GM19023 (cell line): ENCODE measurements around the gene STXBP4.

Source experiments
- ATAC-seq: cut with Tn5 transposase; IDR thresholded peaks from one replicate; pipeline ENCODE4 v1.9.1; 2021; ENCODE audit warnings: mild to moderate bottlenecking, moderate library complexity; ENCODE audit not compliant: unreplicated experiment

The STXBP4 gene

DNA sequence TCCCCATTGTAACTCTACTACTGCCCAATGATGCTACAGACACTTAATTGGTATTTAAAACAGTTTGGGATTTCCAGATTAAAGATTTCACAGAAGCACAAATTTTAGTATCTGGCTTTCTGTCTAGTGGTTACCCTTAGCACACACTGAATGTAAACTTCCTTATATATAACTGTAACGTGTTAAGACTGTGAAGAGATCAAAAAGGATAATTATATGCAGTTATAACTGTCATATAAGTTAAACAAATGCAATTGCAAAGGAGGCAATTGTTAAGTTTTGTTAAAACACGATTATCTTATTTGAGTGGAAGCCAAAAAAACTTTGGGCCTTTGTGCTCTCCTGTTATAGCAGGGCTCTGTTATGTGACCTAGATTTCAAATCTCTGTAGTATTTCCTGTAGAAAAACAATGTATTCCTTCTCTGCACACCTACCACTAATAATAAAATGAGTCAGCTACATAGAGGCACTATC lies 147.9 kb downstream of the STXBP4 start:
- no peak for ATAC-seq

DNA sequence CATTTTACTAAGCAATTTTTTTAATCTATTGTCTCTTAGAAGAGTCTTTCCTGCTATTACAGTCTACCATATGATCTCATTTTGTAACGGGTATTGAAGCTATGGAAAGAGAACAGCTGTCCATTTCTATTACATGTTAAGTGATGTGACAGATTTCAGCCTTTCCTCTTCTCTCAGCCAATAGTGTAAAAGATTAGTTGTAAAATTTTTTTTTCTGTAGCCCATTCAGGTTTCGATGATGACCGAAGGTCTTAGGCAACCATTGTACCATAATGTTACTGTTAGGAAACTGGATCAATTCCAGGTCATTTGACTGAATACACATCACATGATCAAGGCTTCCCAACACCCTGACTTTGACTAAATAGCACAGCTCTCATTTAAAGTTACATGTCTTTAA lies 148.6 kb downstream of the STXBP4 start:
- ATAC-seq = no peak

DNA sequence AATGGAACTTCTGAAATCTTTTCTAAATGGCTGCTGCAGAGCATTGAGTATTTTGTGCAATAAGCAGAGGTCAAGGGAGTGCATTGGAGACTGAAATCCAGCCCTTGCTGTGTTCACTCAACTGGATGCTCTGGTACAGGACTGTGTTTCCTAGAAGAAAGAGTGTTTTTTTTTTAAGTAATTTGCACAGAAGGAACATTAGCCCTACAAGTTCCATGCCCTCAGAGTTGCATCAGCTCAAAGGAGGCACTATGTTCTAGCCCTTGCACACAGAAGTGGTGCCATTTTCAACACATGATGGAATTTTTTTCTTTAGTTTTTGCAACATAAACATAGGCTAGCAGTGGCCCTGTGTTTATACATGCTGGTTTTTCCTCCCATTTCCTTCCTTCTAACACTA lies 152.1 kb downstream of the STXBP4 start:
- no peak for ATAC-seq

DNA sequence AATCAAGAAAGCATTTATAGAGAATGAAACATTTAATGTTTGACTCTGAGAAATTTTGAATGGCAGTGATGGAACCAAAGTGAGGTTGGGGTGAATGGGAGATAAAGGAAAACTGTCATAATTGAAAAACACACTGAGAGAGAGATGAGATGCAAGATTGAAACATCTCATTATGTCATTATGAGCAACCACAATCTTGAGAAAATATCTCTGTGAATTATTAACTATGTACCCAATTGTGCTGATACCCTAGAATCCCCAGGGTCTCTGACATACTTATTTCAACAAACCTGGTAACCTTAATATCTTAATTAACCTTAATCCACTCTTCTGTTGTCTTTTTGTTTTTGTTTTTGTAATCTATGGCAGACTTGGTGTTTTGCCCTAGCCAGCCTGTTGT lies 152.7 kb downstream of the STXBP4 start:
- ATAC-seq = no peak

DNA sequence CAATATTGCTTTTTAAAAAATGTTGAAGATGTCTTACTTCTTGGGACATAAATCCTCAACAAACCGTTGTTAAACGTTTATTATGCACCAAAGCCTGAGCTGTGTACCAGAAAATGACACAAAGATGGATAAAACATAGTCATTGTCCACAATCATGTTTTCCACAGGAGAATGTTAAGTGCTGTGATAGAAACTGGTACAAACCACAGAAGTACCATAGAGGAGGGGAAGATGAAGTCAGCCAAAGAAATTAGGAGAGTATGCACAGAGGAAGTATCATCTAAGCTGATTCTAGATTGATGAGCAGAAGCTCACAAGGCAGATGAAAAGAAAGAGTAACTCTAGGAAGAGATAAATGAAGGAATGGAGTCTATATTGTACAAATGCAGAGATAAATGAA lies 153.5 kb downstream of the STXBP4 start:
- ATAC-seq = no peak

DNA sequence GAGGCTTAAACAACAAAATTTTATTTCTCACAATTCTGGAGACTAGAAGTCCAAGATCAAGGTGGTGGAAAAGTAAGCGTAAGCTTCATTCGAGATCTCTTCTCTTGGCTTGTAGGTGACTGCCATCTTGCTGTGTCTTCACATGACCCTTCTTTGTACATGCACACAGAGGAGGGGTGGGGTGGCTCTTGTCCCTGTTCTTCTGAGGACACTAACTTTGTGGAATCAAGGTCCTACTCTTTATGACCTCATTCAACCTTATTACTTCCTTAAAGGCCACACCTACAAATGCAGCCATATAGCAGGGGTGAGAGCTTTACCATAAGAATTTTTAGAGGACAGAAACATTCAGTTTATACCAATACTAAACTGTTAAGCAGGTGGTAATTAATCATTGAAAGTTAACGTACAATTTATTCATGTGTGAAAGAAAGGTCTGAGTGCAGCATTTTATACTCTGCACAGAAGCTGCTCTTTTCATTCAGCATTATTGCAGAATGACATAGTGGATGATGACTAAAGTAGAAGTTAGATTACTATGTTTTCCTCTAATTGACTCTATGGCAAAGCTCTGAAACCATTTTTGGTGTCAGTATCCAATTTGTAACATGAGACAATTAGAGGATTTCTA lies 156.3 kb downstream of the STXBP4 start:
- no peak for ATAC-seq

DNA sequence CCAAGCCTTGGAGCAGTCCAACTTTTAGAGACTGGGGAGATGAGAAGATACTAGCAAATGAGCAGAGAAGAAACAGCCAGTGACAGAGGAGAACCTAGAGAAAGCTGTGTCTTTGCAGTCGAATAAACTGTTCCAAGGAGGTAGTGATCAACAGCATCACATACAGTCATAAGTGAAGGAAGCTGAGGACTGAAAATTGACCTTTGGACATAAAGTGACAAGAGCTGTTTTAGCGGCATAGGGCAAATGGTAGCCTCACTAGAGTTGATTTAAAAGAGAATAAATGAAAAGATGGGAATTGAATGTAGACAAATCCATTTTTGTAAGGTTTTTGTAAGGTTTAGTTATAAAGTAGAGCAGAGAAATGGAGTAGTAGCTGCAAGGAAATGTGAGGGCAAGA lies 165.0 kb downstream of the STXBP4 start:
- ATAC-seq = no peak

DNA sequence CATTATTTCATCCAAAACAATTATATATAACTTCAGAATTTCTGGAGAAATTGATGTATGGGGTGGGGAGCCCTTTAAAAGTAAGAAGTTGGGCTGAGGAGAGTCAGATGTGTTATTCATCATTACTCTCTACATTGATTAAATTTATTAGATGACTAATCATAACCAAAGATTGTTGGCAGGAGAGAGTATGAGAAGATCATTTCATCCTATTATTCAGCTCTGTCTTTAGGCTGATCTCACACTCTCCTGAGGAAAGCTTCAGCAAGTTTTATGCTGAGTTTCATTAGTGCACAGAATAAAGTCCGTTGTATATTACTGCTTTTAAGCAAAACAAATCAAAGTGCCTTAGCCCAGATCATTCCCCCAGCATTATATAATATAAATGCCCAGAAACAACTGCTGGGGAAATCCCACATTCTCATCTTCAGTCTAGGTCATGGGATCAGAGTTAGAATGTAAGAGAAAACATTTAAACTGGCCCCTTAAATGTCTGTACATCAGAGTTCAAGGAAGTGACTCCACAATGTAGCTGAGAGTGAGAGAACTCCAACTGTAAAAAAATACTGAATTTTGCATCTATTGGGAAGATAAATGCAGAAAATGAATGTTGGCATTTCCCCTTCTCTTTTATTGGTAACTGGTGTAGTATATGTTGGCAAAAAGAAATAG lies 166.1 kb downstream of the STXBP4 start:
- no peak for ATAC-seq

DNA sequence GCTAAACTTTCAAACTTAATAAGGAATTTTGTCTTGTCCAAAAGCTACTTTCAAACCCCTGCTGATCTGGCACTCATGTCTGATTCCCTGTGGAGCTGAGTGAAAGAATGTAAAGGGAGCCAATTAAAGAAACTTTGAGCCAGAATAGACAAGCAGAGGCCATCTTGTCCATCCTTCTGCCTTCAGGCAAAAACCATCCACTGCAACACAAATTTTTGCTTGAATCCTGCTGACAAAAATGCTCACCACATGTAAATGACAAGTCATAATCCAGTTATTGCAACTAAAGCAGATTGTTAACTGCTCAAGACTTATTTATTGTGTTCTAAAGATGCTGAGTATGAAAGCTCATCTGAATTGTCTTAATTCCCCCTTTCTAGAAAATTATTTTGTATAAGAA lies 172.2 kb downstream of the STXBP4 start:
- no peak for ATAC-seq

DNA sequence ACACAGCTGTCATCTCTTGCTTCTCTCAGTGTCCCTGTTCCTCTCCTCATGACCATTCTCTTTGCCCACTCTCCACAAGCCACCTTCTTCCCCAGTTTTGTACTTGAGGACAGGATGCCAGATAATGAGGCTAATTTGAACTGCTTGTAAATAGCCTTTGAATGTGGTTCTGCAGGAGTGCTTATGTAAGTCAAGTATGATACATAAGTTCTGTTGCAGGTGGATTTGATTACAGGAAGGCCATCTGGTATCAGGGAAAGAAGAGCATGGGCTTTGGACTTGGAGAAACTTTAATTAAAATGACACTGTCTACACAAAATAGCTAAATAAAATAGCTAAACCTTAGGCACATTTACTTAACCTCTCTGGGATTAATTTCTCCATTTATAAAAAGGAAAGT lies 176.0 kb downstream of the STXBP4 start:
- ATAC-seq = no peak

DNA sequence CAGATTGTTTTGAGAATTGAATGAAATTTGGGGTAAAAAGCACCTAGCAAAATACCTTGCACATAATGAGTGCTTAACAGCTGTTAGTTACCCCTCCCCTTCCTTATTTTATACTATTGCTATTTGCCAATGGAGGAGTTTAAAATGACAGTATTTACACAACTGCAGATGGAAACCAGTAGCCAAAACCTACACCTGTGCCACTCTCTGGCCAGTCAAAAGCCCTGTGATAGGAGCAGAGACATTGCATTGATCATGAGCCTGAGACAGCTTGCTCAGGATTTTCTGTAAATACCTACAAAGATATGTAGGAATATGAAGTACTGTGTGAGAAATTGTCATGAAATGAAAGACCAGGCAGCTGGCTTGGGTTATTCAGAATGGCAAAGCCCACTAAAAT lies 180.9 kb downstream of the STXBP4 start:
- ATAC-seq = no peak

DNA sequence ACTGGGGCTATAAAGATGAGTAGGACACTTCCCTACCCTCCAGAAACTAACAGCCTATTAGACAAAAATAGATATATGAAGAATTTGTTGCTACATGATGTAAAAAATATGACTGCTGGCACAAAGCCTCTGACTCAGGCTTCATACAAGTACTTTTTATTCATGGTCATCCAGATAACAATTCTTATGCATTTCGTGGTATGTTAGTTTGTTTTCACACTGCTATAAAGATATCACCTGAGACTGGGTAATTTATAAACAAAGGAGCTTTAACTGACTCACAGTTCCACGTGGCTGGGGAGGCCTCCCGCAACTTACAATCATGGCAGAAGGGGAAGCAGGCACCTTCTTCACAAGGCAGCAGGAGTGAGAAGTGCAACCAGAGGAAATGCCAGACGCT lies 183.7 kb downstream of the STXBP4 start:
- ATAC-seq = no peak

DNA sequence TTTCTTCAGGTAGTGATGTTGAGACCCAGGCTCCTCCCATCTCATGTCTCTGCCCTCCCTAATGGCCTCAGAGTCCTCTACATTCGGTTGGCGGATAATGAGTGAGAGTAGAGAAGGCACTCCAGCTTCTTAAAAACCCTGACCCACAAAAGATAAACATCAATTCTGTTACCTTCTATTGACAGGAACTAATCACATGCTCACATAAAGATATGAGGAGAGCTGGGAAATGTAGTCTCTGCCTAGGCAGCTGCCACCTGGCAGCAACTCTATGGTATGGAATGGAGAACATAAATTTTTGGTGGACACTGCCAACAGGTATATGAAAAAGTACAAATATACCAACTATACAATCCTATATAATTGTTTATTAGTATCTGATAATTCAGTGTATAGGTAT lies 185.5 kb downstream of the STXBP4 start:
- ATAC-seq = no peak

DNA sequence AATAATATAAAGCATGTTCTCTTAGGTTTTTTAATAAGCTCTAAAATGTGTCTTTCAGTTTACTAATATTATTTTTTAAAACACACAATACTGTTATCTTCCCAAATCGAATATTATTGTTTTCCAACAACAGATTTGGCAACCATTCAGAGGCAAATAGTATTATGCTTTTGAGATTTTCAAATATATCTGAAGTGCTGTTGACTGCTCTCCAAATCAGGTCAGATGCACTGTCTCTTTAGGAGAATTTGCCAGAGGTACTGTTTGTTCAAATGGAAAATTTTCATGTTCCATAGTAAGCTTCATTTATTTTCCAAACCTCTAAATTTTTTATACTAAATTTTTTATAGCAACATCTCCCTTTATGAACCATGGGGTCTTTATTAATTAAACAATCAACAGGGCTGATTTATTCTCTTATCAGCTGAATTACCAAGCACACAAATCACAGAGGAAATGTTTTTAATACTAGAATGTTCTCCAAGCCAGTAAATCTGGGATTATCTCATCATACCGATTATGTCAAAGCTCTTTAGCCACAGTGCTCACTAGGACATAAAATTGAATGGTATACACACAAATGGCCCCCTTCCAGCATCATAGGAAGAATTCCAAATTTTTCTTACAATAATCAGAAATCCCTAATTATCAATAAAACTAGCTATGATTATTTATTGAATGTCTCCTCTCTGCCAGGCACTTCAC lies 187.4 kb downstream of the STXBP4 start:
- no peak for ATAC-seq

DNA sequence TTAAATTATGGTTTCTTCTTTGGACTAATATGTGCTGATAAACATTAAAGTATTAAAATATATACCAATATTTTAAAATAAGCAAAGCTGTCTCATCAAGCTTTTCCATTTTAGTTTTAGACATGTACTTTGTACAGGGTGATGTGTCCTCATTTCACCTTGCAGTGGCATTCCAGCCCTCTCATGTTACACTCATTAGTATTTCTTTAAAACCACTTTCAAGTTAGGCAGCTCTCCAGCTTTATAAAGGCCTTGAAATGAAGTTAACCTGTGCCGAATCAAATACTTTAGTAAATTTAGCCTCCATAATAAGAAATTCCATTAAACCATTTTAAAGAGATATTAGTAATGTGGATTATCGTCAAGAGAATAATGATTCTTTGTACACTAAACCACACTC lies 188.6 kb downstream of the STXBP4 start:
- no peak for ATAC-seq

DNA sequence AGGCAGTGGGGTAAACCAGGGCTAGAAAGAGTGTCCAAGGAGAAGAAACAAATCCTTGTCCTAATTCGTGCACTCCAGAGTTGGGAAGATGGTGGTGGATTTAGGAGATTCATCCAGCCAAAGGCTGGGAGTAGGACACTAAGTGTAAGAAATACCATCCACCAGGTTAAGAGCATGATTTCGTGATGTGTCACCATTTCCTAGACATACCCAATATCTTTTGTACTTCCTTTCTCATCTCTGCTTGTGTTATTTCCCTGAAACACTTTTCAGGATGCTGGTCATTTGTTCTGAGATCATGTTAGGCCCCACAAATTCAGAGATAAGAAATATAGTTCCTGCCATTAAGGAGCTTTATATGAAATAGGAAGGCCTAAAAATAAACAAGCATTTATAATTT lies 189.9 kb downstream of the STXBP4 start:
- no peak for ATAC-seq

DNA sequence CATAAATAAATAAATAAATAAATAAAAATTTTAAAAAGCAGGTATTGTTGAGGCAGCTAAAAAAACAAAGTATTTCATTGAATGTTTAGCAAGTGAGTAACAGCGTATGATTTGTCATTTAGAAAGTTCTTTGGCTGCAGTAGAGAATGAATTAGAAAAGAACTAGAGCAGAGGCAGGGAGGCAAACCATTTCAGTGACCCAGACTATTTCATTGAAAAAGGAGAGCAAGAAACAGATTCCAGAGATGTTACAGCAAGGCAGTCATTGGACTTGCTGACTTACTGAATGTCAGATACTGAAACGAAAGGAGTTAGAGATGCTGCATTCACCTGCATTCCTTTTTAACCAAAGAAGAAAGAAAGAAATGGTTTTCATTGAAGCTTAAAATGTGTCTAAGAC lies 190.7 kb downstream of the STXBP4 start:
- ATAC-seq = no peak

DNA sequence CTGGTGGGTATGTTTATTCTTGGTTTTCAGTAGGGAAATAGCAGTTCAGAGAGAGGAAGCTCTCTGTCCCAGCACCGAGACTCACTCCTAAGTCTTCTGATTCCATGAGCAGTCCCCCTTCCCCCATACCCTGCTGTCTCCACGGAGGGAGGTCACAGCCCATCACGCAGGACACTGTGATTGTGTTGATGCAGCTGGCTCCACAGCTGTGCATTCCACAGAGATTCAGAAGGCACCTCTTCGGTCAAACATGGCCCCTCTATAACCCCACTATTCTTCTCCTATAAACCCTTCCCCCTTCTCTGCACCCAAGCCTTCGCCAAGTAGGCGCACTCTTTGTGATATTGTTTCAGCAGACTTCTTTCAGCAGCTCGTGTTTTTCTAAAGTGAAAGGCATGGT lies 191.9 kb downstream of the STXBP4 start:
- no peak for ATAC-seq

DNA sequence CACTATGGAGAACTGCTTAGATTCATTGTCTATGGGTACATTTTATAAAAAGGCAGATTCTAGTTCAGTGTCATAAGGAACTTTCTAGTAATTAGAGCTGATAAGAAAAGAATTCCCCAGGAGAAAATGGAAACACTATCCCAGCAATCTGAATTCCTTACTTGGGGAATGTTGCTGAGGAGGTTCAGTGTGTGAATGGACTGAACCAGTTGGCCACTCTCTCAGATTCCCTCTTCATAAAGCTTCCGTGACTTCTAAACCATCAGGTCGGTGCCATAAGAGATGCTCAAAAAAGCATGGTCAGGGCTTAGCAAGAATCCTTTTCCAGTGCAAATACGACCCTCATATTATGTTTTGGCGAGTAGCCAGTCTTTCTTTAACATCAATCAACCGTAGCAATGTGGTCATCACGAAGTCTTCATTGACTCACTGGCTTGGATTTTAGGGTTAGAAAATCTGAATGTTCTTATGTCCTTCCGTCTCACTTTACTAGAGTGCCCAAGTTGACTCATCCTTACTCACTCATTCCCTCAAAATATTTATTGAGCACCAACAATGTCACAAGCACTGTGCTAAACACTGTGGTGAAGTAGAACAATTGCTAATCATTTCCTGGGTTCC lies 193.5 kb downstream of the STXBP4 start:
- ATAC-seq = no peak

DNA sequence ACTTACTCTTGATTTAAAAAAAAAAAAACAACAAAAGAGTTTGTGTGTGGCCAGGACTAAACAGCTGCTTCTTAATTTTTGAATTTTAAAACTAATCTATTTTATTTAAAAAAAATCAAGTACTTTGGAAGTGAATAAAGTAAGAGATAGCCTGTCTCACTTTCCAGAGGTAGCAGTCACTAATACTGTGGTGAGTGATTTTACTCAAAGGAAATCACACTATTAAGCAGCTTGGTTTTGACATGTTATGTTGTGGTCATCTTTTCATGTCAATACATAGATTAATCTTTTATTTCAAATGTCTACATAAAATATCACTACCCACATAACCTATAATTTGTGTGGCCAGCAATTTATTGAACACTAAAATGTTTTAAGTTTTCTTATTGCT lies 194.0 kb downstream of the STXBP4 start:
- ATAC-seq = no peak

DNA sequence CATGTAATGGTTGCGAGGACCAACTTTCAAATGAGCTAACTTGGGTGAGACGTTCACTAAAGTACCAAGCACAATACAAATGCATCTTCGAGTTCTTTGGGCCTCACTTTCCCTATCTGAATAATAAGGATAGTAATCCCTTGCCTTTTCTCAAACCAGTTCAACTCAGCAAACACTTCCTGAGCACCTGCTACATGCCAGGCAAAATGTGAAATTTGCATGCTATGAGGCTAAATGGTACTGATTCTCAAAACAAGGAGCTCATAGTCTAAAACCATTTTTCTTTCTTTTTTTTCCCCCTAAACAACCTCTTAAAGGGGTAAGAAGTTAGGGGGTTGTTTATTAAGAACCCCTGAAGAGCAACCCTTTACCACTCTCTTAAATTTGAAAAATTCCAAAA lies 194.8 kb downstream of the STXBP4 start:
- ATAC-seq = no peak

DNA sequence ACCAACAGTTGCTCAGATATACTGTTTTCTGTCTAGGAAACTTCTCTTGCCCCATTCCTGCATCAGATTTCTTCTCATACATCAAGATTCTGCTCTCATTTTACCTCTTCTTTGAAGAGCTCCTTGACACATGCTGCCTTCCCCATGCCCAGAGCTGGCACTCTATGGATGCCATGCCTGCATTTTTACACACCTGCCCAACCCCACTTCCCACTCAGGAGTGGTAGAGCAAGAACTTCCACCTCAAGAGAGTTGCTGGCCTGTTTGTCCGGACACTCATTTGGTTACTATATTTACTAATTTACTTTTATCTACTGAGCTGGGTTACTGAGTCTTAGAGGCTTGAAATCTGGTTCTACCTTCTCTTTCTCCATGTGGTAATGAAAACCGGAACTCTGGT lies 197.9 kb downstream of the STXBP4 start:
- no peak for ATAC-seq
